SU-DHL-6 (cell line): ENCODE data around the gene LPCAT1.

Experiments
- CTCF ChIP-seq: fragments of 200-600 bp; sonication (generic); IDR thresholded peaks from one replicate; pipeline ENCODE4 v1.5.1; 2017; ENCODE audit warnings: antibody characterized with exemption, mild to moderate bottlenecking, low read length, moderate library complexity; ENCODE audit not compliant: insufficient read depth, poor library complexity, severe bottlenecking
- EZH2phosphoT487 ChIP-seq: fragments of 200-600 bp; sonication (generic), shearing (Covaris generic); conservative IDR thresholded peaks from 2 replicates; pipeline ENCODE4 v1.6.1; 2018; ENCODE audit warnings: mild to moderate bottlenecking, antibody characterized with exemption, low read length, moderate library complexity, mixed read lengths

- no peak for TF ChIP-seq CTCF
- TF ChIP-seq EZH2phosphoT487 = no peak
Measured at GRCh38 chr5:1492757-1493156, 31.0 kb downstream of the LPCAT1 start.
